Measurements from ENCODE around the gene SCAF8.

SCAF8 gene

DNA sequence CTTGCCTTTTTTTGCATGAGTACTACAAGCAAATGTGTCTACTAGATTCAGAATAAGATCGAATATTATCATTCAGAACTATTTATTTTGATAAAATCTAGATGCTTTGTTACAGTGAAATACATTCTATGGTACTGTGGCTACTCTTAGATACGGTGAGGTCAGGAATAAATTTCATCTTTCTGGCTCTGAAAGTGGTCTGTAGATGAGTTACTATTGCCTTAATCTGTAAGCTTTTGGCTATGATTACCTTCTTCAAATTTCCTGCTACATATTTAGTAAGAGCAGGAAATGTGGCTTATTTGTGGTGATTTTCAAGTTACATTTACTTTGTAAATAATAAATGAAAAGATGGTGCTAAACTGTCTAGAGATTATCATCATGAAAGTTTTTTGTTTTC, 50.0 kb downstream of the SCAF8 start:
- peaks cover 41% of the 10 kb centered on the region for H3K36me3 ChIP-seq (ENCODE audit: control insufficient read depth, insufficient read depth, low read length)
- H3K4me1 ChIP-seq (ENCODE audit: control insufficient read depth, insufficient read depth, low read length, poor library complexity, severe bottlenecking): no peaks in the 10 kb centered on the region
- no CpG with 5 or more reads among the region's 2 CpGs for whole genome bisulfite sequencing, 2 experiments (ENCODE audit: insufficient coverage in 2 of 2)
- no peaks in the 10 kb centered on the region for H3K9me3 ChIP-seq (ENCODE audit: control insufficient read depth, low read length)
- H3K4me3 ChIP-seq (ENCODE audit: extremely low read depth, insufficient read depth, low read length, poor library complexity, severe bottlenecking): no peak overlapping the region
- H3K27ac ChIP-seq (ENCODE audit: low read depth, low read length, severe bottlenecking): no peak overlapping the region

- Histone ChIP-seq H3K27ac (ENCODE audit: low read depth, low read length, severe bottlenecking) (no peak overlapping the region), H3K36me3 (ENCODE audit: control insufficient read depth, insufficient read depth, low read length) (peaks cover 38% of the 10 kb centered on the region), H3K4me1 (ENCODE audit: control insufficient read depth, insufficient read depth, low read length, poor library complexity, severe bottlenecking) (no peaks in the 10 kb centered on the region), H3K4me3 (ENCODE audit: extremely low read depth, insufficient read depth, low read length, poor library complexity, severe bottlenecking) (no peak overlapping the region), H3K9me3 (ENCODE audit: control insufficient read depth, low read length) (no peaks in the 10 kb centered on the region)
- WGBS, 2 experiments (ENCODE audit: insufficient coverage in 2 of 2): no CpG with 5 or more reads among the region's 2 CpGs
Observed at GRCh38 chr6:154785075-154785474, 51.9 kb downstream of the SCAF8 start.

GRCh38 chr6:154786144-154786868, 53.1 kb downstream of the SCAF8 start:
- 100% methylated on average over 4 of the region's 9 CpGs; no CpG with 5 or more reads in 1 of the 2 experiments for WGBS, 2 experiments (ENCODE audit: insufficient coverage in 2 of 2)
- no peaks in the 10 kb centered on the region for H3K9me3 ChIP-seq (ENCODE audit: control insufficient read depth, low read length)
- no peak overlapping the region for H3K27ac ChIP-seq (ENCODE audit: low read depth, low read length, severe bottlenecking)
- H3K4me3 ChIP-seq (ENCODE audit: extremely low read depth, insufficient read depth, low read length, poor library complexity, severe bottlenecking): no peak overlapping the region
- H3K4me1 ChIP-seq (ENCODE audit: control insufficient read depth, insufficient read depth, low read length, poor library complexity, severe bottlenecking): no peaks in the 10 kb centered on the region
- peaks cover 28% of the 10 kb centered on the region for H3K36me3 ChIP-seq (ENCODE audit: control insufficient read depth, insufficient read depth, low read length)

DNA sequence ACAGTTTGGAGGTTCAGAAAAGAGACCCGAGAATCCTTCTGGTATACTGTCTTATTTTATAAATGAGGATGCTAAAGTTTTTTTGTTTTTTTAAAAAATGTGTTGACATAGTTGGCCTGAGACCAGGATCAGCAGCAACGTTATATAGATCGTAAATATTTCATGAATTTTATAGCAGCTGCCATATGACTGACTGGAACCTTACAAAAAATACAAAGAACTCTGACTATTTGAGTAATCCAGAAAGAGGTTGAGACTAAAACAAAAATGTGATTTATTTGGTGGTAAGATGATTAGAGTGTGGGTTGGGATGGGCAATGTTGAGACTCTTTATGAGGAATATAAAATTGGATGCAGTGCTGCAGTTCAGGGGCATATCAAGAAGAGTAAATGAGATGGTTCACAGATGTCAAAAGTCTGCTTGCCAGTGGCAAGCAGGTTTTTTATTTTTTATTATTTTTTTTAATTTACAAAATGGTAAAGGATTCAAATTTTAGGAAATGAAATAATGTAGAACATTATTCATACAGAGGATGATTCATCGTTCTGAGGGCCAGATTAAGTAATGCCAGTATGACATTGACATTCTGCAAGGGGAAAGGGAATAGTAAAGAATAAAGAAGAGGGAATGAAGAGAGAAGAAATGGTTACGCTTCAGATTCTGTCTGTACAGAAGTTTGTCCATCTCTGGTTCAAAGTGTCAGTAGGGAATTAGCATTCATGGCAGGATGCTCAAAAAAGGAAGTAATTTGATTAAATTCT, 58.5 kb downstream of the SCAF8 start:
- Histone ChIP-seq H3K4me3 (ENCODE audit: extremely low read depth, insufficient read depth, low read length, poor library complexity, severe bottlenecking) (no peak overlapping the region), H3K36me3 (ENCODE audit: control insufficient read depth, insufficient read depth, low read length) (peaks cover 52% of the 10 kb centered on the region), H3K27ac (ENCODE audit: low read depth, low read length, severe bottlenecking) (no peak overlapping the region), H3K9me3 (ENCODE audit: control insufficient read depth, low read length) (no peaks in the 10 kb centered on the region), H3K4me1 (ENCODE audit: control insufficient read depth, insufficient read depth, low read length, poor library complexity, severe bottlenecking) (no peaks in the 10 kb centered on the region)
- 83 to 89% methylated on average over 2 to 3 of the region's 5 CpGs for WGBS, 2 experiments (ENCODE audit: insufficient coverage in 2 of 2)

DNA sequence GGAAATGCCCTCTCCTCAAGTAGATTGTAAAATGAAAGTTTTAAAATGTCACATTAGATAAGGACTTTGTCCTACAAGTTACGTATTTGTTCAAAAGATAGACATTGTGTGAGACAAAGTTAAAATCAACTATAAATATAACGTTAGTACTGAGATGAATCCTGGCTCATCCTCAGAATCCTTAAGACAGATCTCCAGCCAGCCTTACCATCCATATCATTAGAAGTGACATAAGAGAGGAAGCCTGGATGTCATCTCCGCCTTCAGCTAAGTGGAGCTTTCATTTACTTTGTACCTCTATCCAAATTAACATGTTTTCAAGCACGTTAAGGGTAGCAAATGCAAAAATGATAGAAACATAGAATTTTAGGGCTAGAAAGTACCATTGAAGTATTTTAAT, 59.1 kb downstream of the SCAF8 start:
- H3K27ac ChIP-seq (ENCODE audit: low read depth, low read length, severe bottlenecking): no peak overlapping the region
- H3K4me1 ChIP-seq (ENCODE audit: control insufficient read depth, insufficient read depth, low read length, poor library complexity, severe bottlenecking): no peaks in the 10 kb centered on the region
- WGBS, 2 experiments (ENCODE audit: insufficient coverage in 2 of 2): no CpG with 5 or more reads among the region's 4 CpGs
- no peak overlapping the region for H3K4me3 ChIP-seq (ENCODE audit: extremely low read depth, insufficient read depth, low read length, poor library complexity, severe bottlenecking)
- H3K9me3 ChIP-seq (ENCODE audit: control insufficient read depth, low read length): no peaks in the 10 kb centered on the region
- H3K36me3 ChIP-seq (ENCODE audit: control insufficient read depth, insufficient read depth, low read length): peaks cover 57% of the 10 kb centered on the region

- Histone ChIP-seq H3K4me1 (ENCODE audit: control insufficient read depth, insufficient read depth, low read length, poor library complexity, severe bottlenecking) (no peaks in the 10 kb centered on the region), H3K4me3 (ENCODE audit: extremely low read depth, insufficient read depth, low read length, poor library complexity, severe bottlenecking) (no peak overlapping the region), H3K36me3 (ENCODE audit: control insufficient read depth, insufficient read depth, low read length) (peaks cover 57% of the 10 kb centered on the region), H3K27ac (ENCODE audit: low read depth, low read length, severe bottlenecking) (no peak overlapping the region), H3K9me3 (ENCODE audit: control insufficient read depth, low read length) (no peaks in the 10 kb centered on the region)
- WGBS, 2 experiments (ENCODE audit: insufficient coverage in 2 of 2): no CpG with 5 or more reads among the region's 3 CpGs
Observed at GRCh38 chr6:154792761-154793160, 59.5 kb downstream of the SCAF8 start.

DNA sequence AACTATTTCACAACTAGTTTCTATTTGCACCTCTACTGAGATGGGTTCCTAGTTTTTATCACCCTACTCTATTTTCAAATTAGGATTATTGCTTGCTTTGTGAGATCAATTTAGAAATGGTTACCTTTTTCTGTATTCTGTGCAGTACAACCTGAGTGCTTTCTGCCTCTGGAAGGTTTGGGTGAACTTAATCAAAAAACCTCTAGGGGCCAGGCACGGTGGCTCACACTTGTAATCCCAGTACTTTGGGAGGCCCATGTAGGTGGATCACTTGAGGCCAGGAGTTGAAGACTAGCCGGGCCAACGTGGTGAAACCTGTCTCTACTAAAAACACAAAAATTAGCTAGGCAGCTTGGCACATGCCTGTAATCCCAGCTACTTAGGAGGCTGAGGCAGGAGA, 63.3 kb downstream of the SCAF8 start:
- H3K4me1 ChIP-seq (ENCODE audit: control insufficient read depth, insufficient read depth, low read length, poor library complexity, severe bottlenecking): no peaks in the 10 kb centered on the region
- peaks cover 52% of the 10 kb centered on the region for H3K36me3 ChIP-seq (ENCODE audit: control insufficient read depth, insufficient read depth, low read length)
- WGBS, 2 experiments (ENCODE audit: insufficient coverage in 2 of 2): 71 to 100% methylated on average over 1 to 2 of the region's 3 CpGs
- no peak overlapping the region for H3K27ac ChIP-seq (ENCODE audit: low read depth, low read length, severe bottlenecking)
- H3K9me3 ChIP-seq (ENCODE audit: control insufficient read depth, low read length): no peaks in the 10 kb centered on the region
- no peak overlapping the region for H3K4me3 ChIP-seq (ENCODE audit: extremely low read depth, insufficient read depth, low read length, poor library complexity, severe bottlenecking)

DNA sequence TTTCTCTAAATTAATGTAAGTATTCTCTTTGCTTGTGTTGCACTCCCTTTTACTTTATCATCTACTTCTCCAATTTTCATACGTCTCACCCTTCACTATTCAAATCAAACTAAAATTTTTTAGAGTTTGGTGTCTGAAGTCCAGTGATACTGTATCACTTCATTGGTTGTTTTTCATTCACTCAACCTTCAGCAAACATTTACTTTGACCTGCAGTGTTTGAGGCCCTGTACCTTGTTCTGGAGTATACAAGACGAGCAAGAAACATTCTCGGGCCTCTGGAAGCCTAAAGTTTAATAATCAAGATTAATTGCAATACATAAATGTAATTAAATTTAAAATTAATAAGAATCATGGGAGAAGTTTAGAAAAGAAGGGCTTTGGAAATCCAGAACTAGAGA, 64.6 kb downstream of the SCAF8 start:
- H3K36me3 ChIP-seq (ENCODE audit: control insufficient read depth, insufficient read depth, low read length): peaks cover 54% of the 10 kb centered on the region
- no CpG with 5 or more reads among the region's 3 CpGs for WGBS, 2 experiments (ENCODE audit: insufficient coverage in 2 of 2)
- no peaks in the 10 kb centered on the region for H3K9me3 ChIP-seq (ENCODE audit: control insufficient read depth, low read length)
- H3K4me1 ChIP-seq (ENCODE audit: control insufficient read depth, insufficient read depth, low read length, poor library complexity, severe bottlenecking): no peaks in the 10 kb centered on the region
- no peak overlapping the region for H3K27ac ChIP-seq (ENCODE audit: low read depth, low read length, severe bottlenecking)
- H3K4me3 ChIP-seq (ENCODE audit: extremely low read depth, insufficient read depth, low read length, poor library complexity, severe bottlenecking): no peak overlapping the region

- H3K4me3 ChIP-seq (ENCODE audit: extremely low read depth, insufficient read depth, low read length, poor library complexity, severe bottlenecking): no peak overlapping the region
- H3K9me3 ChIP-seq (ENCODE audit: control insufficient read depth, low read length): no peaks in the 10 kb centered on the region
- no peaks in the 10 kb centered on the region for H3K4me1 ChIP-seq (ENCODE audit: control insufficient read depth, insufficient read depth, low read length, poor library complexity, severe bottlenecking)
- H3K36me3 ChIP-seq (ENCODE audit: control insufficient read depth, insufficient read depth, low read length): peaks cover 42% of the 10 kb centered on the region
- no peak overlapping the region for H3K27ac ChIP-seq (ENCODE audit: low read depth, low read length, severe bottlenecking)
Observed at GRCh38 chr6:154800338-154800737, 67.1 kb downstream of the SCAF8 start.

- Histone ChIP-seq H3K27ac (ENCODE audit: low read depth, low read length, severe bottlenecking) (no peak overlapping the region), H3K4me3 (ENCODE audit: extremely low read depth, insufficient read depth, low read length, poor library complexity, severe bottlenecking) (no peak overlapping the region), H3K4me1 (ENCODE audit: control insufficient read depth, insufficient read depth, low read length, poor library complexity, severe bottlenecking) (peaks cover 7% of the 10 kb centered on the region), H3K9me3 (ENCODE audit: control insufficient read depth, low read length) (no peaks in the 10 kb centered on the region), H3K36me3 (ENCODE audit: control insufficient read depth, insufficient read depth, low read length) (peaks cover 59% of the 10 kb centered on the region)
- 71 to 100% methylated on average over 1 to 2 of the region's 2 CpGs for WGBS, 2 experiments (ENCODE audit: insufficient coverage in 2 of 2)
Observed at GRCh38 chr6:154805288-154805911, 72.2 kb downstream of the SCAF8 start.

- WGBS, 2 experiments (ENCODE audit: insufficient coverage in 2 of 2): 100% methylated on average over 1 of the region's 3 CpGs; no CpG with 5 or more reads in 1 of the 2 experiments
- Histone ChIP-seq H3K4me3 (ENCODE audit: extremely low read depth, insufficient read depth, low read length, poor library complexity, severe bottlenecking) (no peak overlapping the region), H3K36me3 (ENCODE audit: control insufficient read depth, insufficient read depth, low read length) (peaks cover 71% of the 10 kb centered on the region)
Observed at GRCh38 chr6:154806804-154807203, 73.6 kb downstream of the SCAF8 start.

More at GRCh38 chr6:154806804-154807203, 73.6 kb downstream of the SCAF8 start:
- H3K4me1 ChIP-seq (ENCODE audit: control insufficient read depth, insufficient read depth, low read length, poor library complexity, severe bottlenecking): peaks cover 7% of the 10 kb centered on the region
- H3K9me3 ChIP-seq (ENCODE audit: control insufficient read depth, low read length): no peaks in the 10 kb centered on the region
- H3K27ac ChIP-seq (ENCODE audit: low read depth, low read length, severe bottlenecking): no peak overlapping the region
